A549 (cell line): Measurements from ENCODE around the gene CRTC3. TPM values are rescaled to one million over a fixed set of nuclear protein-coding genes. Genes with fewer than 3 reads are reported as not detected.

Source experiments
- ATAC-seq, 2 experiments: fragments of 200-7000 bp in 1 of 2; fragments of >200 bp in 1 of 2; cut with Nextera tagmentation in 1 of 2; cut with Tn5 transposase in 1 of 2; 3 replicates each; pipeline versions ENCODE4 v1.8.0 to v1.9.1; 2018 to 2020; ENCODE audit warnings: mild to moderate bottlenecking in 1 of 2, moderate library complexity in 1 of 2
- CTCF ChIA-PET: fragments of 300-600 bp; sonication (Branson Sonifier 250); formaldehyde crosslinking; extraction: SDS; loops from one replicate; lab custom pipeline; 2021; ENCODE audit warnings: antibody characterized with exemption, inconsistent platforms; lab: Yijun Ruan, JAX
- POLR2A ChIA-PET: fragments of 350-600 bp; formaldehyde crosslinking; extraction: SDS; loops from one replicate; lab custom pipeline; 2021; ENCODE audit warnings: antibody characterized with exemption, inconsistent platforms; lab: Yijun Ruan, JAX
- DNase-seq, 2 experiments: peaks; one replicate each; pipeline versions ENCODE4 v3.0.0 to v3.0.0-alpha.2; 2011 to 2016; ENCODE audit warnings: low read depth in 1 of 2, low spot score in 1 of 2
- FAIRE-seq: peaks from 2 replicates; lab custom pipeline; 2011; peaks lifted over from hg19 to GRCh38; lab: Jason Lieb, UNC
- H3K27ac ChIP-seq, 2 experiments: fragments of >200 bp; sonication (Bioruptor Twin); formaldehyde crosslinking; 3 replicates each; pipeline ENCODE4 v1.5.1; 2016 to 2017
- H3K4me1 ChIP-seq: fragments of >200 bp; sonication (Bioruptor Twin); formaldehyde crosslinking; 3 replicates; pipeline ENCODE4 v1.6.1; 2016
- H3K4me2 ChIP-seq: fragments of >200 bp; sonication (Bioruptor Twin); formaldehyde crosslinking; 3 replicates; pipeline ENCODE4 v1.6.1; 2016
- H3K4me3 ChIP-seq: fragments of >200 bp; sonication (Bioruptor Twin); formaldehyde crosslinking; 3 replicates; pipeline ENCODE4 v1.5.1; 2016
- H3K9me3 ChIP-seq: fragments of >200 bp; sonication (Bioruptor Twin); formaldehyde crosslinking; 3 replicates; pipeline ENCODE4 v1.6.1; 2016
- CBX2 ChIP-seq: fragments of 200-600 bp; sonication (generic); IDR thresholded peaks from 2 replicates; pipeline ENCODE4 v1.6.1; 2016; ENCODE audit warnings: low read depth, mild to moderate bottlenecking, borderline replicate concordance
- CBX8 ChIP-seq: fragments of 200-600 bp; sonication (generic); IDR thresholded peaks from 2 replicates; pipeline ENCODE4 v1.6.1; 2016
- CHD2 ChIP-seq: fragments of 150-350 bp; IDR thresholded peaks from 2 replicates; pipeline ENCODE4 v1.6.1; 2014; ENCODE audit warnings: low read length; ENCODE audit not compliant: partially characterized antibody
- CHD4 ChIP-seq: fragments of 200-600 bp; sonication (generic); IDR thresholded peaks from 2 replicates; pipeline ENCODE4 v1.6.1; 2016; ENCODE audit warnings: antibody characterized with exemption, mild to moderate bottlenecking, borderline replicate concordance
- E2F6 ChIP-seq: IDR thresholded peaks from 2 replicates; pipeline ENCODE4 v1.6.1; 2012; ENCODE audit warnings: low read depth, borderline replicate concordance
- EHF ChIP-seq: fragments of 250-450 bp; sonication (Bioruptor Pico); IDR thresholded peaks from 2 replicates; pipeline ENCODE4 v1.5.0; 2020; ENCODE audit warnings: mild to moderate bottlenecking
- ELK1 ChIP-seq: fragments of 150-350 bp; IDR thresholded peaks from 2 replicates; pipeline ENCODE4 v1.6.1; 2014; ENCODE audit warnings: low read depth, mild to moderate bottlenecking, low read length
- EP300 ChIP-seq, 2 experiments: fragments of >200 bp; sonication (Bioruptor Twin); formaldehyde crosslinking; IDR thresholded peaks; 2 replicates in 1 of 2; 3 replicates in 1 of 2; pipeline ENCODE4 v1.6.1; 2016 to 2017
- ESRRA ChIP-seq: fragments of 150-350 bp; IDR thresholded peaks from 2 replicates; pipeline ENCODE4 v1.6.1; 2014; ENCODE audit warnings: mild to moderate bottlenecking, low read length, borderline replicate concordance
- FOSL2 ChIP-seq, 2 experiments: fragments of 450-650 bp in 1 of 2; fragments of >200 bp in 1 of 2; sonication (Bioruptor Twin) in 1 of 2; formaldehyde crosslinking; IDR thresholded peaks; 2 replicates each; pipeline versions ENCODE4 v1.5.0 to v1.6.1; 2016 to 2020; ENCODE audit warnings: mild to moderate bottlenecking in 1 of 2, moderate library complexity in 1 of 2
- HEYL ChIP-seq: fragments of 250-450 bp; sonication (Bioruptor Pico); IDR thresholded peaks from 2 replicates; pipeline ENCODE4 v1.8.0; 2021; ENCODE audit warnings: mild to moderate bottlenecking, moderate library complexity
- HOXB13 ChIP-seq: fragments of 250-450 bp; sonication (Bioruptor Pico); IDR thresholded peaks from 2 replicates; pipeline ENCODE4 v1.5.0; 2020; ENCODE audit warnings: low read depth, mild to moderate bottlenecking, moderate library complexity
- KDM5A ChIP-seq: fragments of 200-600 bp; sonication (generic); IDR thresholded peaks from 2 replicates; pipeline ENCODE4 v1.6.1; 2016; ENCODE audit warnings: antibody characterized with exemption, mild to moderate bottlenecking
- MAFK ChIP-seq: fragments of 450-650 bp; IDR thresholded peaks from 2 replicates; pipeline ENCODE4 v1.6.1; 2014; ENCODE audit not compliant: partially characterized antibody
- MYC ChIP-seq: IDR thresholded peaks from 2 replicates; pipeline ENCODE4 v1.6.1; 2012; ENCODE audit warnings: mild to moderate bottlenecking, inconsistent platforms, low read length, improper control_type of control experiment, borderline replicate concordance
- PHF8 ChIP-seq: fragments of 200-600 bp; sonication (generic); IDR thresholded peaks from 2 replicates; pipeline ENCODE4 v1.6.1; 2016; ENCODE audit warnings: low read depth, mild to moderate bottlenecking, antibody characterized with exemption, moderate library complexity, borderline replicate concordance
- POLR2A ChIP-seq: IDR thresholded peaks from 2 replicates; pipeline ENCODE4 v1.6.1; 2012; ENCODE audit warnings: mild to moderate bottlenecking, low read length
- POLR2AphosphoS2 ChIP-seq: conservative IDR thresholded peaks from 2 replicates; pipeline ENCODE4 v1.6.1; 2012; ENCODE audit warnings: low read length, improper control_type of control experiment, inconsistent platforms
- RARB ChIP-seq: fragments of 250-450 bp; sonication (Bioruptor Pico); IDR thresholded peaks from 2 replicates; pipeline ENCODE4 v1.8.0; 2021; ENCODE audit warnings: mild to moderate bottlenecking, moderate library complexity
- SREBF2 ChIP-seq: fragments of 450-650 bp; IDR thresholded peaks from 2 replicates; pipeline ENCODE4 v1.6.1; 2014; ENCODE audit warnings: mild to moderate bottlenecking, moderate library complexity
- TFCP2L1 ChIP-seq: fragments of 250-450 bp; sonication (Bioruptor Pico); IDR thresholded peaks from 2 replicates; pipeline ENCODE4 v1.5.0; 2021; ENCODE audit warnings: mild to moderate bottlenecking
- ZNF302 ChIP-seq: fragments of 250-450 bp; sonication (Bioruptor Pico); IDR thresholded peaks from 2 replicates; pipeline ENCODE4 v1.9.0; 2021; ENCODE audit warnings: inconsistent platforms, mild to moderate bottlenecking, moderate library complexity
- WGBS: methylation state at CpG from one replicate; pipeline ENCODE4 v1.1.6; 2017; ENCODE audit errors: missing lambda C conversion rate; 5-methylcytosine and 5-hydroxymethylcytosine counted together
- polyA plus RNA-seq, 4 experiments: library from polyadenylated mRNA; depleted of rRNA in 3 of 4; stranded (reverse); fragments of >200 nt; fragmentation: RNase III in 1 of 4; extraction: RNeasy Plus Mini Kit Qiagen cat#74134 plus additional on column Dnase treatment in 1 of 4; gene quantifications; 2 replicates in 3 of 4; 3 replicates in 1 of 4; pipeline ENCODE4 v1.2.3, GENCODE V29; 2011 to 2017
- TF ChIP-seq, protein P1 (sequence below): fragments of 250-450 bp; sonication (Bioruptor Pico); IDR thresholded peaks from 2 replicates; pipeline ENCODE4 v1.5.0; 2021; ENCODE audit warnings: mild to moderate bottlenecking, moderate library complexity, borderline replicate concordance
- TF ChIP-seq, protein P2 (sequence below): fragments of >200 bp; sonication (Bioruptor Twin); formaldehyde crosslinking; IDR thresholded peaks from 3 replicates; pipeline ENCODE4 v1.5.1; 2016
- TF ChIP-seq, protein P3 (sequence below): IDR thresholded peaks from 2 replicates; pipeline ENCODE4 v1.6.1; 2012

Gene CRTC3
- polyA plus RNA-seq, 2 of the 4 experiments (the other 2 are of a cell fraction): 17.5 to 30.5 TPM

DNA sequence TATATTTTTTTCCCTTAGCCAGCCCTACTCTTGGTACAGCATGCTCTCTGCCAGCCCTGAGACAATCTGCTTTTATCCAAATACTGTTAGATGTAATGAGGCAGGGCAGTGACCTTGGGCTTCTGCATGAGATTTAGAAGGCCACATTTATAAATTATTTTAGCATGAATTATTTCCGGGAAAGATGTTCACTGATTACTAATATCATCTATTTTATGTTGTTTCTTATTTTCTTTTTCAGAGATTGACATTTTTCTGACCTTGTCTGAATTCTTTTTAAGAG, 23.1 kb downstream of the CRTC3 start:
- ChIA-PET CTCF (interaction anchor here (0.8 kb wide), 1 partner anchor 233 kb away, joined by 3 read pairs; no protein-coding TSS in a partner anchor), POLR2A (no interaction called here)
- H3K9me3 ChIP-seq: no peaks in the 10 kb centered on the region
- no peak overlapping the region for H3K4me3 ChIP-seq
- FAIRE-seq (no peak), DNase-seq (no peak), ATAC-seq (no peak)
- no peak overlapping the region for H3K4me2 ChIP-seq
- 82% methylated on average over 1 of the region's 1 CpG for WGBS
- no peak for TF ChIP-seq CBX2
- no peak for TF ChIP-seq HEYL (CRISPR knock-in tag)
- no peak for TF ChIP-seq EP300 (IDR thresholded peaks at IDR 0.05)
- TF ChIP-seq MAFK: no peak
- no peak for TF ChIP-seq ZNF302 (CRISPR knock-in tag)
- no peak for TF ChIP-seq CHD4
- TF ChIP-seq, protein P1, sequence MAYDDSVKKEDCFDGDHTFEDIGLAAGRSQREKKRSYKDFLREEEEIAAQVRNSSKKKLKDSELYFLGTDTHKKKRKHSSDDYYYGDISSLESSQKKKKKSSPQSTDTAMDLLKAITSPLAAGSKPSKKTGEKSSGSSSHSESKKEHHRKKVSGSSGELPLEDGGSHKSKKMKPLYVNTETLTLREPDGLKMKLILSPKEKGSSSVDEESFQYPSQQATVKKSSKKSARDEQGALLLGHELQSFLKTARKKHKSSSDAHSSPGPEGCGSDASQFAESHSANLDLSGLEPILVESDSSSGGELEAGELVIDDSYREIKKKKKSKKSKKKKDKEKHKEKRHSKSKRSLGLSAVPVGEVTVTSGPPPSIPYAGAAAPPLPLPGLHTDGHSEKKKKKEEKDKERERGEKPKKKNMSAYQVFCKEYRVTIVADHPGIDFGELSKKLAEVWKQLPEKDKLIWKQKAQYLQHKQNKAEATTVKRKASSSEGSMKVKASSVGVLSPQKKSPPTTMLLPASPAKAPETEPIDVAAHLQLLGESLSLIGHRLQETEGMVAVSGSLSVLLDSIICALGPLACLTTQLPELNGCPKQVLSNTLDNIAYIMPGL: no peak
- TF ChIP-seq, protein P2, sequence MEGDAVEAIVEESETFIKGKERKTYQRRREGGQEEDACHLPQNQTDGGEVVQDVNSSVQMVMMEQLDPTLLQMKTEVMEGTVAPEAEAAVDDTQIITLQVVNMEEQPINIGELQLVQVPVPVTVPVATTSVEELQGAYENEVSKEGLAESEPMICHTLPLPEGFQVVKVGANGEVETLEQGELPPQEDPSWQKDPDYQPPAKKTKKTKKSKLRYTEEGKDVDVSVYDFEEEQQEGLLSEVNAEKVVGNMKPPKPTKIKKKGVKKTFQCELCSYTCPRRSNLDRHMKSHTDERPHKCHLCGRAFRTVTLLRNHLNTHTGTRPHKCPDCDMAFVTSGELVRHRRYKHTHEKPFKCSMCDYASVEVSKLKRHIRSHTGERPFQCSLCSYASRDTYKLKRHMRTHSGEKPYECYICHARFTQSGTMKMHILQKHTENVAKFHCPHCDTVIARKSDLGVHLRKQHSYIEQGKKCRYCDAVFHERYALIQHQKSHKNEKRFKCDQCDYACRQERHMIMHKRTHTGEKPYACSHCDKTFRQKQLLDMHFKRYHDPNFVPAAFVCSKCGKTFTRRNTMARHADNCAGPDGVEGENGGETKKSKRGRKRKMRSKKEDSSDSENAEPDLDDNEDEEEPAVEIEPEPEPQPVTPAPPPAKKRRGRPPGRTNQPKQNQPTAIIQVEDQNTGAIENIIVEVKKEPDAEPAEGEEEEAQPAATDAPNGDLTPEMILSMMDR: no peak
- no peak for TF ChIP-seq ESRRA
- no peak for TF ChIP-seq EHF
- no peak for TF ChIP-seq POLR2AphosphoS2
- TF ChIP-seq POLR2A: no peak
- no peak for TF ChIP-seq ELK1
- no peak for TF ChIP-seq PHF8
- TF ChIP-seq TFCP2L1 (CRISPR knock-in tag): no peak
- H3K27ac ChIP-seq: no peak overlapping the region
- peaks cover 17% of the 10 kb centered on the region; the same call in 2 of the 3 replicates for H3K4me1 ChIP-seq

DNA sequence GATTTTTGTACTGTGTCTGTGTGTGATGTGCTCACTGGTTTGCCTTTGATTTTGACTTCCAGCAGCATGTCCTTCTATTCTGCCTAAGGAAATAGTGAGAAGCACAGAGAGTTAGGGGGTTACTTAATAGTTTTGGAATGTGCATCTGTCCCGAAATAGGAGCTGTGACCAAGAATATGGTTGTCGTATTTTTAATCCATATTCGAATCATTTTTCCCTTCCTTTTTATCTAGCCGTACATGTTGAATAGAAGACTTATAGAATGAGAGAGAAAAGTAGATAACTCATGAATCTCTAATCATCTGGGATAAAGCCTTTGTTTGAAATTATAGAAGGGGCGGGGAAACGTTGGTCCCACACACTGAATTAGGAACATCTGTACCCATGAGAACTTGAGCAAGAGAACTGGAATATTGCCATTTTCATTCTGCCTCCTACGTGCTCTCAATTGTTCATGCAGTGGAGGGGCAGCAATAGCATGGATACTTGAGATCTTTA, 23.6 kb downstream of the CRTC3 start:
- ATAC-seq (no peak), FAIRE-seq (no peak), DNase-seq (no peak)
- WGBS: 89% methylated on average over 7 of the region's 7 CpGs
- ChIA-PET CTCF (interaction anchor here (0.6 to 0.8 kb wide), 2 partner anchors 233 to 296 kb away, joined by 3 read pairs; no protein-coding TSS in a partner anchor), POLR2A (no interaction called here)
- Histone ChIP-seq H3K4me1 (peaks cover 21% of the 10 kb centered on the region; the same call in 2 of the 3 replicates), H3K9me3 (no peaks in the 10 kb centered on the region), H3K27ac (no peak overlapping the region), H3K4me2 (no peak overlapping the region), H3K4me3 (no peak overlapping the region)
- TF ChIP-seq CBX2 (no peak), FOSL2 (IDR thresholded peaks at IDR 0.05) (no peak), FOSL2 (CRISPR knock-in tag; IDR thresholded peaks at IDR 0.05) (no peak), RARB (CRISPR knock-in tag) (no peak), MYC (no peak), CBX8 (no peak), KDM5A (no peak), HOXB13 (no peak), E2F6 (no peak), CHD2 (no peak), SREBF2 (no peak)
- TF ChIP-seq, protein P3, sequence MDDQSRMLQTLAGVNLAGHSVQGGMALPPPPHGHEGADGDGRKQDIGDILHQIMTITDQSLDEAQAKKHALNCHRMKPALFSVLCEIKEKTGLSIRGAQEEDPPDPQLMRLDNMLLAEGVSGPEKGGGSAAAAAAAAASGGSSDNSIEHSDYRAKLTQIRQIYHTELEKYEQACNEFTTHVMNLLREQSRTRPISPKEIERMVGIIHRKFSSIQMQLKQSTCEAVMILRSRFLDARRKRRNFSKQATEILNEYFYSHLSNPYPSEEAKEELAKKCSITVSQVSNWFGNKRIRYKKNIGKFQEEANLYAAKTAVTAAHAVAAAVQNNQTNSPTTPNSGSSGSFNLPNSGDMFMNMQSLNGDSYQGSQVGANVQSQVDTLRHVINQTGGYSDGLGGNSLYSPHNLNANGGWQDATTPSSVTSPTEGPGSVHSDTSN: no peak
- TF ChIP-seq, protein P1: no peak
